Testis (tissue), 3 donors: Measurements from ENCODE around the gene NKD1. TPM values are rescaled to one million over a fixed set of nuclear protein-coding genes. Genes with fewer than 3 reads are reported as not detected.

Experiments
- DNase-seq: peaks from one replicate; pipeline ENCODE4 v3.0.0-alpha.2; 2019
- H3K27ac ChIP-seq, 2 donors: fragments of 200-600 bp; sonication (generic); one replicate each; pipeline ENCODE4 v1.5.1; 2019
- H3K27me3 ChIP-seq: fragments of 200-600 bp; sonication (generic); one replicate; pipeline ENCODE4 v1.5.1; 2019
- H3K36me3 ChIP-seq: fragments of 200-600 bp; sonication (generic); one replicate; pipeline ENCODE4 v1.5.1; 2017; ENCODE audit warnings: low read depth; ENCODE audit errors: missing control alignments
- H3K4me1 ChIP-seq: fragments of 200-600 bp; sonication (generic); one replicate; pipeline ENCODE4 v1.5.1; 2019
- H3K4me3 ChIP-seq, 2 donors: fragments of 200-600 bp; sonication (generic); one replicate each; pipeline ENCODE4 v1.5.1; 2017 to 2019
- H3K9me3 ChIP-seq: fragments of 200-600 bp; sonication (generic); one replicate; pipeline ENCODE4 v1.5.1; 2017
- CTCF ChIP-seq, 3 experiments: fragments of 450-650 bp in 2 of 3; fragments of 200-600 bp in 1 of 3; sonication (generic) in 1 of 3; IDR thresholded peaks; one replicate each; pipeline ENCODE4 v1.5.1; 2016 to 2019; ENCODE audit warnings: antibody characterized with exemption in 3 of 3, mild to moderate bottlenecking in 2 of 3, moderate library complexity in 1 of 3
- POLR2A ChIP-seq: fragments of 450-650 bp; IDR thresholded peaks from one replicate; pipeline ENCODE4 v1.6.1; 2017; ENCODE audit warnings: antibody characterized with exemption, mild to moderate bottlenecking, moderate library complexity
- WGBS, 2 donors: methylation state at CpG; one replicate each; pipeline ENCODE4 v1.1.5; 2018; 5-methylcytosine and 5-hydroxymethylcytosine counted together
- intact Hi-C: fragments of 100-400 bp; cut with DNase I; formaldehyde crosslinking; loops from one replicate; pipeline ENCODE4 v1.15.1; 2023; ENCODE audit warnings: low total_unique reads
- polyA plus RNA-seq: library from polyadenylated mRNA; stranded (reverse); fragments of 350-450 nt; fragmentation: Illumina TruSeq; extraction: RNeasy Lipid Tissue Mini Kit (QIAGEN cat#74804); gene quantifications from one replicate; pipeline ENCODE4 v1.2.3, GENCODE V29; 2014; ENCODE audit warnings: low read depth, low replicate concordance; ENCODE audit not compliant: insufficient read depth
- total RNA-seq, 2 donors: library from RNA; depleted of rRNA; stranded (reverse); fragments of >200 nt; gene quantifications; one replicate each; pipeline ENCODE4 v1.2.3, GENCODE V29; 2016

NKD1 gene
- total and polyA plus RNA-seq, 3 donors from 2014 or later: 5.9 to 14.4 (median 8.4) TPM

GRCh38 chr16:50666658-50667496 lies 118.7 kb downstream of the NKD1 start:
- DNase-seq: no peak
- intact Hi-C loops: loop anchor here (10.0 kb wide), 2 partner anchors 138 to 292 kb away; no protein-coding TSS in a partner anchor
- WGBS, 2 donors: 87 to 91% methylated on average over 9 of the region's 9 CpGs
- H3K4me3 ChIP-seq: no peak overlapping the region
- H3K4me1 ChIP-seq: no peaks in the 10 kb centered on the region
- no peaks in the 10 kb centered on the region for H3K36me3 ChIP-seq
- H3K27ac ChIP-seq: no peak overlapping the region
- no peak for TF ChIP-seq POLR2A
- no peak for TF ChIP-seq CTCF (IDR thresholded peaks at IDR 0.05)
- H3K27me3 ChIP-seq: no peaks in the 10 kb centered on the region
- no peaks in the 10 kb centered on the region for H3K9me3 ChIP-seq

DNA sequence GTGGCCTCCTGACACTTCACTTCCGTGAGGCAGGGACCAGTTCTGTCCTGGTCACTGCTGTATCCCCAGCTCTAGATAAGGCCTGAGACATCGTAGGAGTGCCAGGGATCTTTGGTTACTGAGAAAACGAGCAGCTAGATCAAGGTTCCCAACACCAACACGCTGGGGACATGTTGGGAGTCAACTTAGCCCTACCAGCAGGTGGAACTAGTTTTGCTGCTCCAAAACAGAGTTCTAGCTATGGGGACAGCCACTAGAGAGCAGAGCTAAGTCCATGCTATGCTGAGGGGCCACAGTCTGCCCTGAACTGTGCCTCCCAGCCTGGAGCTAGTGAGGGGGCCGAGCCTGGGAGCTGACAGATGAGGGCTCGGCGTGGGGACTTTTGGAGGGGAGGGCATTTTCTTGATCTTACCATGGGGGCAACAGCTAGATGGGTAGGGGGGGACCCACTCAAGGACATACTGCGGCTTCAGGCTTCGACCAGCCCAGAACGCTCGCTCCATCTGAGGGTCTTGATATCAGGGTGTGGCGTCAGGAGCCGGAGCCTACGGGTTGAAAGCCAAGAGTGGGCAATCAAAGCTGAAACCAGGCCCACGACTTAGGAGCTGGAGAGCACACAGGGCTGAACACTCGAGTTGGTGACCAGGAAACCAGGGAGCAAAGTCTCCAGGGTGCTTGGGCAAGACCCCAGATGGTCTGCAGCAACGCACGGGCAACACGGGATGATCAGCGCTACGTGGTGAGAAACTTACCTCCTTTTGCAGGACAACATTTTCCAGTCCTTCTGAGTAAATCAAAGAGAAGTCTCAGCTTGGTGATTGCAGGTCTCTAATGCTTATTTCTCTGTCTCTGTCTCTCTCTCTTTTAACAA lies 119.5 kb downstream of the NKD1 start:
- Histone ChIP-seq H3K4me1 (no peaks in the 10 kb centered on the region), H3K9me3 (no peaks in the 10 kb centered on the region), H3K27me3 (no peaks in the 10 kb centered on the region), H3K36me3 (no peaks in the 10 kb centered on the region), H3K4me3 (no peak overlapping the region), H3K27ac (no peak overlapping the region)
- no peak for DNase-seq
- intact Hi-C loops: loop anchor here (10.0 kb wide), 2 partner anchors 137 to 293 kb away; no protein-coding TSS in a partner anchor
- 86 to 88% methylated on average over 20 to 21 of the region's 21 CpGs for WGBS, 2 donors
- no peak for TF ChIP-seq CTCF (IDR thresholded peaks at IDR 0.05)

- Histone ChIP-seq H3K4me3 (no peak overlapping the region), H3K9me3 (no peaks in the 10 kb centered on the region), H3K4me1 (no peaks in the 10 kb centered on the region), H3K27me3 (no peaks in the 10 kb centered on the region), H3K27ac (no peak overlapping the region), H3K36me3 (no peaks in the 10 kb centered on the region)
- no peak for DNase-seq
- TF ChIP-seq POLR2A: no peak
- TF ChIP-seq CTCF (IDR thresholded peaks at IDR 0.05): no peak
- intact Hi-C loops: loop anchor here (10.0 kb wide), 2 partner anchors 136 to 294 kb away; no protein-coding TSS in a partner anchor
- WGBS, 2 donors: 54 to 68% methylated on average over 5 of the region's 5 CpGs
Measured at GRCh38 chr16:50668368-50669008, 120.3 kb downstream of the NKD1 start.

DNA sequence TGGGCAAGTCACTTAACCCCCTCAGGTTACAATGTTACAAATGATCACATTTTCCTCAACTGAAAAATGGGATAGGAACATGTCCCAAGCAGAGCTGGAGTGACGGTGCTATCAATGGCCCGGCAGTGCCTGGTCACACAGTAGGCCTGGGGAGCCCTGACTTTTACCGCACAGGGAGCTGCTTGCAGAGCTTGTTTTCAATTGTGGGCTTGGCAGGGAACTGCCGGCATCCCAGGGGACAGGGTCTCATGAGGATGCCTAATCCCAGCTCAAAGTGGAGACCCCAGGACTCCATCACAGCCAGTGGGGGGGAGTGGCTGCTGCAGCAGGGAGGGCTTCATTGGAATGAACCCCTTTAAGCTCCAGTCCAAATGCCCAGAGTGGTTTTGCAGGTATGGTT lies 121.5 kb downstream of the NKD1 start:
- Histone ChIP-seq H3K4me1 (no peaks in the 10 kb centered on the region), H3K4me3 (no peak overlapping the region), H3K9me3 (no peaks in the 10 kb centered on the region), H3K27ac (no peak overlapping the region), H3K27me3 (no peaks in the 10 kb centered on the region), H3K36me3 (no peaks in the 10 kb centered on the region)
- DNase-seq: no peak
- WGBS, 2 donors: 91 to 98% methylated on average over 3 to 4 of the region's 4 CpGs
- no peak for TF ChIP-seq POLR2A
- TF ChIP-seq CTCF (IDR thresholded peaks at IDR 0.05): no peak
- intact Hi-C loops: loop anchor here (10.0 kb wide), 2 partner anchors 135 to 295 kb away; no protein-coding TSS in a partner anchor
